ENCODE results near the gene THAP11. TPM values are rescaled to one million over a fixed set of nuclear protein-coding genes. Genes with fewer than 3 reads are reported as not detected.

THAP11 gene
- total and polyA plus RNA-seq, 2 of the 13 experiments (the other 11 are each of a cell fraction or from before 2014, with no cell fraction given) = 44.2 to 53.4 TPM

GRCh38 chr16:67872631-67873434 is 30.7 kb downstream of the THAP11 start, which contains the start of gene EDC4 (continued):
- TF ChIP-seq, protein P1, sequence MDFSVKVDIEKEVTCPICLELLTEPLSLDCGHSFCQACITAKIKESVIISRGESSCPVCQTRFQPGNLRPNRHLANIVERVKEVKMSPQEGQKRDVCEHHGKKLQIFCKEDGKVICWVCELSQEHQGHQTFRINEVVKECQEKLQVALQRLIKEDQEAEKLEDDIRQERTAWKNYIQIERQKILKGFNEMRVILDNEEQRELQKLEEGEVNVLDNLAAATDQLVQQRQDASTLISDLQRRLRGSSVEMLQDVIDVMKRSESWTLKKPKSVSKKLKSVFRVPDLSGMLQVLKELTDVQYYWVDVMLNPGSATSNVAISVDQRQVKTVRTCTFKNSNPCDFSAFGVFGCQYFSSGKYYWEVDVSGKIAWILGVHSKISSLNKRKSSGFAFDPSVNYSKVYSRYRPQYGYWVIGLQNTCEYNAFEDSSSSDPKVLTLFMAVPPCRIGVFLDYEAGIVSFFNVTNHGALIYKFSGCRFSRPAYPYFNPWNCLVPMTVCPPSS (IDR thresholded peaks at IDR 0.05) = no peak
- TF ChIP-seq ZNF777 (CRISPR knock-in tag; IDR thresholded peaks at IDR 0.05) (peak; percentile 85), ZNF274 (CRISPR knock-in tag; IDR thresholded peaks at IDR 0.05) (peak; percentile 91), SIN3A (IDR thresholded peaks at IDR 0.05; ENCODE audit: borderline replicate concordance, low read depth, low read length) (peak; percentile 93), ZNF256 (CRISPR knock-in tag; conservative IDR thresholded peaks at IDR 0.05) (peak; percentile 67; the same call in 1 of the 2 replicates), ZMYM3 (CRISPR knock-in tag; IDR thresholded peaks at IDR 0.05) (peak; percentile 59; the same call in 1 of the 2 replicates), EHMT2 (IDR thresholded peaks at IDR 0.05; ENCODE audit: borderline replicate concordance, low read depth, low read length) (no peak), EZH2 (conservative IDR thresholded peaks at IDR 0.05; ENCODE audit: low read depth, low read length) (no peak), ZNF326 (CRISPR knock-in tag; IDR thresholded peaks at IDR 0.05; ENCODE audit: borderline replicate concordance) (no peak; the same call in 1 of the 2 replicates), ZNF124 (CRISPR knock-in tag; IDR thresholded peaks at IDR 0.05) (peak; percentile 70), ZNF160 (CRISPR knock-in tag; IDR thresholded peaks at IDR 0.05) (peak; percentile 86), SMAD9 (CRISPR knock-in tag; IDR thresholded peaks at IDR 0.05) (no peak), FOXC1 (CRISPR knock-in tag; IDR thresholded peaks at IDR 0.05; ENCODE audit: borderline replicate concordance) (peak; percentile 98), SRF (IDR thresholded peaks at IDR 0.05; ENCODE audit: low read depth, low read length) (0 out of 2 replicates have a peak, but pooled peaks have one; percentile 55), IKZF5 (CRISPR knock-in tag; IDR thresholded peaks at IDR 0.05) (peak; percentile 80; the same call in 1 of the 2 replicates), SPEN (CRISPR knock-in tag; IDR thresholded peaks at IDR 0.05; ENCODE audit: low read depth) (peak; percentile 88), ZNF782 (CRISPR knock-in tag; IDR thresholded peaks at IDR 0.05; ENCODE audit: borderline replicate concordance) (no peak; the same call in 1 of the 2 replicates), TMF1 (CRISPR knock-in tag; IDR thresholded peaks at IDR 0.05; ENCODE audit: low read depth) (no peak), HNRNPLL (IDR thresholded peaks at IDR 0.05; ENCODE audit: low read depth, low read length, poor library complexity, severe bottlenecking) (peak; percentile 85), SOX5 (CRISPR knock-in tag; IDR thresholded peaks at IDR 0.05; ENCODE audit: borderline replicate concordance) (peak; percentile 61; the same call in 1 of the 2 replicates), NFKBIZ (CRISPR knock-in tag; IDR thresholded peaks at IDR 0.05) (peak; percentile 69; the same call in 1 of the 2 replicates)
- TF ChIP-seq, protein P2, sequence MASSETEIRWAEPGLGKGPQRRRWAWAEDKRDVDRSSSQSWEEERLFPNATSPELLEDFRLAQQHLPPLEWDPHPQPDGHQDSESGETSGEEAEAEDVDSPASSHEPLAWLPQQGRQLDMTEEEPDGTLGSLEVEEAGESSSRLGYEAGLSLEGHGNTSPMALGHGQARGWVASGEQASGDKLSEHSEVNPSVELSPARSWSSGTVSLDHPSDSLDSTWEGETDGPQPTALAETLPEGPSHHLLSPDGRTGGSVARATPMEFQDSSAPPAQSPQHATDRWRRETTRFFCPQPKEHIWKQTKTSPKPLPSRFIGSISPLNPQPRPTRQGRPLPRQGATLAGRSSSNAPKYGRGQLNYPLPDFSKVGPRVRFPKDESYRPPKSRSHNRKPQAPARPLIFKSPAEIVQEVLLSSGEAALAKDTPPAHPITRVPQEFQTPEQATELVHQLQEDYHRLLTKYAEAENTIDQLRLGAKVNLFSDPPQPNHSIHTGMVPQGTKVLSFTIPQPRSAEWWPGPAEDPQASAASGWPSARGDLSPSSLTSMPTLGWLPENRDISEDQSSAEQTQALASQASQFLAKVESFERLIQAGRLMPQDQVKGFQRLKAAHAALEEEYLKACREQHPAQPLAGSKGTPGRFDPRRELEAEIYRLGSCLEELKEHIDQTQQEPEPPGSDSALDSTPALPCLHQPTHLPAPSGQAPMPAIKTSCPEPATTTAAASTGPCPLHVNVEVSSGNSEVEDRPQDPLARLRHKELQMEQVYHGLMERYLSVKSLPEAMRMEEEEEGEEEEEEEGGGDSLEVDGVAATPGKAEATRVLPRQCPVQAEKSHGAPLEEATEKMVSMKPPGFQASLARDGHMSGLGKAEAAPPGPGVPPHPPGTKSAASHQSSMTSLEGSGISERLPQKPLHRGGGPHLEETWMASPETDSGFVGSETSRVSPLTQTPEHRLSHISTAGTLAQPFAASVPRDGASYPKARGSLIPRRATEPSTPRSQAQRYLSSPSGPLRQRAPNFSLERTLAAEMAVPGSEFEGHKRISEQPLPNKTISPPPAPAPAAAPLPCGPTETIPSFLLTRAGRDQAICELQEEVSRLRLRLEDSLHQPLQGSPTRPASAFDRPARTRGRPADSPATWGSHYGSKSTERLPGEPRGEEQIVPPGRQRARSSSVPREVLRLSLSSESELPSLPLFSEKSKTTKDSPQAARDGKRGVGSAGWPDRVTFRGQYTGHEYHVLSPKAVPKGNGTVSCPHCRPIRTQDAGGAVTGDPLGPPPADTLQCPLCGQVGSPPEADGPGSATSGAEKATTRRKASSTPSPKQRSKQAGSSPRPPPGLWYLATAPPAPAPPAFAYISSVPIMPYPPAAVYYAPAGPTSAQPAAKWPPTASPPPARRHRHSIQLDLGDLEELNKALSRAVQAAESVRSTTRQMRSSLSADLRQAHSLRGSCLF (CRISPR knock-in tag; IDR thresholded peaks at IDR 0.05; ENCODE audit: borderline replicate concordance) = no peak

All from HepG2 (cell line).